HG03025 (cell line): ENCODE measurements around the gene ATXN3.

Experiments used
- ATAC-seq: cut with Tn5 transposase; IDR thresholded peaks from one replicate; pipeline ENCODE4 v1.9.1; 2021; ENCODE audit warnings: mild to moderate bottlenecking, moderate library complexity; ENCODE audit not compliant: unreplicated experiment, low FRiP score

ATXN3 gene

DNA sequence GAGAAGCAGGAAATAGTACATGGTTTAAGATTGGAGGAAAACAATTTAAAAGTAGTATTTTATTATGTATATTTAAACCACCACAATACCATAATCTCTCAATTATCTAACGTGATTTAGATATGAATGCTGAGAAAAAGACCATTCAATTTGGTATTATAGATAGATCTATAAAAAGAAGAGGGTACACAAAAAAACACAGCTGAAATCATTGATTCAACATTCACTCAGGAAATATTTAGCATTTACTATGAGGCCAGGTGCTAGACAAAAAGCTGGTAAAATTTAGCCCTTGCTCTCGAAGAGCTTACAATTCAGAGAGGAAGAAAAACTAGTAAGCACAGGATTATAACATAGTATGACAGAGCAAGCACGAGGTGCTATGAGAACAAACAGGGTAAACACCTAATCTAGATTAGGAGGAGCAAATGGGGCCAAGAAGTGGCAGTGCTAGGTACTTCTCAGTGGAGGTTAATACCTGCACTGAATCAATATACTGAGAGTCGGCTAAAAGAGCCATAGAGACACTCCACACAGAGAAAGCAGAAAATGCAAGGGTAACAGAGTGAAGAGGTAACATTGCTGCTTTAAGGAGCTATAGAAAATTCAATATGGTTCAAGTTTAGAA is 94.1 kb downstream of the ATXN3 start:
- no peak for ATAC-seq

GRCh38 chr14:92010644-92011043 is 95.7 kb downstream of the ATXN3 start:
- ATAC-seq = no peak

GRCh38 chr14:92009604-92010003 is 96.8 kb downstream of the ATXN3 start:
- ATAC-seq = no peak
